ENCODE data around the gene PAPPA. TPM values are rescaled to one million over a fixed set of nuclear protein-coding genes. Genes with fewer than 3 reads are reported as not detected.

PAPPA gene
- polyA plus RNA-seq, 1 of the 3 experiments (the other 2 are of a cell fraction) = 44.5 TPM

DNA sequence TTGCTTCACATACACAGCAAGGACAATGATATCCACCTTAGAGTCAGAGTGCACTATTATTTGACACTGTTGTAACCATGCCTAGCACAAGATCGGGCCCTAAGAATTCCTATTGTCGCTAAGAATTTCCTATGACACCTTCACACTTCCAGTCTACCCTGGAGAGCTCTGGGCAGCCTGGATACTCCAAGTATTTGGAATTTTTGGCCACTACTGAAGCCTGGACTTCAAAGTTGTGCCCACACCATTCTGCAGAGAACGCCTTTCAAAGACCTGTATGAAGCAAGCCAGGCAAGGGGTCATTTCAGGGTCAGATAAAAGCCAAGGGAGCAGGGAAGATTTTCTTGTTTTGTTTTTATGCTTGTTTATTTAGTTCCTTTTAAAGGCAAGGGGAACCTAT is 179.7 kb downstream of the PAPPA start:
- H3K36me3 ChIP-seq (replicated peaks in 1 of 2; ENCODE audit: control insufficient read depth in 1 of 2, insufficient read depth in 2 of 2, low read length in 1 of 2) = peaks cover 41 to 71% of the 10 kb centered on the region in 2 experiments

GRCh38 chr9:116334546-116335150 is 181.1 kb downstream of the PAPPA start:
- ChIA-PET CTCF (interaction anchor here (1.1 to 1.9 kb wide), 2 partner anchors 237 to 741 kb away, joined by 3 to 5 read pairs; no protein-coding TSS in a partner anchor), POLR2A (no interaction called here)
- Histone ChIP-seq H4K20me1 (ENCODE audit: insufficient read depth) (peaks cover 24% of the 10 kb centered on the region), H3K27ac (ENCODE audit: low read depth in 2 of 2, low read length in 1 of 2) (no peak overlapping the region), H3F3A (replicated peaks; ENCODE audit: insufficient read depth) (peaks cover 25% of the 10 kb centered on the region), H3K4me3 (ENCODE audit: low read depth in 2 of 2, low read length in 1 of 2) (no peak overlapping the region), H3K36me3 (replicated peaks in 1 of 2; ENCODE audit: control insufficient read depth in 1 of 2, insufficient read depth in 2 of 2, low read length in 1 of 2) (peaks cover 47 to 67% of the 10 kb centered on the region in 2 experiments), H3K9me2 (no peaks in the 10 kb centered on the region), H3K9ac (no peak overlapping the region), H3K4me1 (ENCODE audit: control insufficient read depth in 1 of 2, insufficient read depth in 2 of 2, low read depth in 1 of 2, low read length in 1 of 2) (0 out of 4 replicates have a peak, but pooled peaks cover 0 to 4% of the 10 kb centered on the region in 2 experiments), H3K27me3 (ENCODE audit: insufficient read depth) (no peaks in the 10 kb centered on the region), H3K4me2 (no peak overlapping the region), H2AFZ (ENCODE audit: low read depth) (no peak overlapping the region), H3K9me3 (no peaks in the 10 kb centered on the region), H3K79me2 (ENCODE audit: insufficient read depth) (peaks cover 20% of the 10 kb centered on the region; the same call in 1 of the 2 replicates)
- no peak for TF ChIP-seq SMC3 (IDR thresholded peaks at IDR 0.05; ENCODE audit: low read depth, low read length)
- TF ChIP-seq, protein P1, sequence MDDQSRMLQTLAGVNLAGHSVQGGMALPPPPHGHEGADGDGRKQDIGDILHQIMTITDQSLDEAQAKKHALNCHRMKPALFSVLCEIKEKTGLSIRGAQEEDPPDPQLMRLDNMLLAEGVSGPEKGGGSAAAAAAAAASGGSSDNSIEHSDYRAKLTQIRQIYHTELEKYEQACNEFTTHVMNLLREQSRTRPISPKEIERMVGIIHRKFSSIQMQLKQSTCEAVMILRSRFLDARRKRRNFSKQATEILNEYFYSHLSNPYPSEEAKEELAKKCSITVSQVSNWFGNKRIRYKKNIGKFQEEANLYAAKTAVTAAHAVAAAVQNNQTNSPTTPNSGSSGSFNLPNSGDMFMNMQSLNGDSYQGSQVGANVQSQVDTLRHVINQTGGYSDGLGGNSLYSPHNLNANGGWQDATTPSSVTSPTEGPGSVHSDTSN (IDR thresholded peaks at IDR 0.05) = no peak
- no peak for TF ChIP-seq ELF1 (IDR thresholded peaks at IDR 0.05)
- no peak for TF ChIP-seq TEAD4 (IDR thresholded peaks at IDR 0.05; ENCODE audit: borderline replicate concordance, insufficient read depth)
- TF ChIP-seq EZH2phosphoT487 (IDR thresholded peaks at IDR 0.05; ENCODE audit: borderline replicate concordance, low read depth) = no peak
- no peak for TF ChIP-seq MXI1 (IDR thresholded peaks at IDR 0.05; ENCODE audit: low read depth, low read length)
- no peak for TF ChIP-seq NRF1 (IDR thresholded peaks at IDR 0.05; ENCODE audit: low read depth, low read length)
- no peak for TF ChIP-seq FOSL2 (IDR thresholded peaks at IDR 0.05; ENCODE audit: borderline replicate concordance, low read depth)
- TF ChIP-seq USF2 (IDR thresholded peaks at IDR 0.05; ENCODE audit: borderline replicate concordance, low read depth, low read length) = no peak
- no peak for TF ChIP-seq RFX5 (IDR thresholded peaks at IDR 0.05; ENCODE audit: low read length)
- no peak for TF ChIP-seq SIN3A (IDR thresholded peaks at IDR 0.05; ENCODE audit: borderline replicate concordance, low read depth, low read length)
- no peak for TF ChIP-seq ZBTB33 (IDR thresholded peaks at IDR 0.05; ENCODE audit: borderline replicate concordance, low read depth)
- TF ChIP-seq EP300 (IDR thresholded peaks at IDR 0.05; ENCODE audit: borderline replicate concordance in 1 of 2, low read depth in 1 of 2, low read length in 1 of 2) = no peak
- no peak for TF ChIP-seq YY1 (IDR thresholded peaks at IDR 0.05; ENCODE audit: low read depth)
- TF ChIP-seq POLR2AphosphoS5 (IDR thresholded peaks at IDR 0.05; ENCODE audit: low read depth, low read length) = no peak
- TF ChIP-seq FOXJ3 (CRISPR knock-in tag; IDR thresholded peaks at IDR 0.05) = no peak
- DNase-seq = no peak
- WGBS (ENCODE audit: low lambda C conversion rate) = 96% methylated on average over 17 of the region's 19 CpGs

More for the DNA sequence above, 179.7 kb downstream of the PAPPA start:
- H3K79me2 ChIP-seq (ENCODE audit: insufficient read depth) = peaks cover 10% of the 10 kb centered on the region; the same call in 1 of the 2 replicates
- no peak for DNase-seq
- peaks cover 0 to 4% of the 10 kb centered on the region in 2 experiments; a peak in 1 of 4 replicates for H3K4me1 ChIP-seq (ENCODE audit: control insufficient read depth in 1 of 2, insufficient read depth in 2 of 2, low read depth in 1 of 2, low read length in 1 of 2)
- H2AFZ ChIP-seq (ENCODE audit: low read depth) = no peak overlapping the region
- no peak overlapping the region for H3K9ac ChIP-seq
- H3K9me3 ChIP-seq = no peaks in the 10 kb centered on the region
- peaks cover 17% of the 10 kb centered on the region for H3F3A ChIP-seq (replicated peaks; ENCODE audit: insufficient read depth)
- no peak overlapping the region for H3K4me2 ChIP-seq
- POLR2A ChIA-PET = no interaction called here
- TF ChIP-seq, protein P2, sequence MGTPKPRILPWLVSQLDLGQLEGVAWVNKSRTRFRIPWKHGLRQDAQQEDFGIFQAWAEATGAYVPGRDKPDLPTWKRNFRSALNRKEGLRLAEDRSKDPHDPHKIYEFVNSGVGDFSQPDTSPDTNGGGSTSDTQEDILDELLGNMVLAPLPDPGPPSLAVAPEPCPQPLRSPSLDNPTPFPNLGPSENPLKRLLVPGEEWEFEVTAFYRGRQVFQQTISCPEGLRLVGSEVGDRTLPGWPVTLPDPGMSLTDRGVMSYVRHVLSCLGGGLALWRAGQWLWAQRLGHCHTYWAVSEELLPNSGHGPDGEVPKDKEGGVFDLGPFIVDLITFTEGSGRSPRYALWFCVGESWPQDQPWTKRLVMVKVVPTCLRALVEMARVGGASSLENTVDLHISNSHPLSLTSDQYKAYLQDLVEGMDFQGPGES (IDR thresholded peaks at IDR 0.05; ENCODE audit: low read depth, low read length) = no peak
- no peak for TF ChIP-seq TEAD4 (IDR thresholded peaks at IDR 0.05; ENCODE audit: borderline replicate concordance, insufficient read depth)
- TF ChIP-seq, protein P3, sequence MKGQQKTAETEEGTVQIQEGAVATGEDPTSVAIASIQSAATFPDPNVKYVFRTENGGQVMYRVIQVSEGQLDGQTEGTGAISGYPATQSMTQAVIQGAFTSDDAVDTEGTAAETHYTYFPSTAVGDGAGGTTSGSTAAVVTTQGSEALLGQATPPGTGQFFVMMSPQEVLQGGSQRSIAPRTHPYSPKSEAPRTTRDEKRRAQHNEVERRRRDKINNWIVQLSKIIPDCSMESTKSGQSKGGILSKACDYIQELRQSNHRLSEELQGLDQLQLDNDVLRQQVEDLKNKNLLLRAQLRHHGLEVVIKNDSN (IDR thresholded peaks at IDR 0.05; ENCODE audit: borderline replicate concordance, low read depth) = no peak
- H3K4me3 ChIP-seq (ENCODE audit: low read depth in 2 of 2, low read length in 1 of 2) = no peak overlapping the region
- CTCF ChIA-PET = interaction anchor here (1.6 kb wide), 1 partner anchor 10 kb away, joined by 3 read pairs; no protein-coding TSS in a partner anchor
- WGBS (ENCODE audit: low lambda C conversion rate) = 97% methylated on average over 3 of the region's 3 CpGs
- peaks cover 19% of the 10 kb centered on the region for H4K20me1 ChIP-seq (ENCODE audit: insufficient read depth)
- no peak overlapping the region for H3K27ac ChIP-seq (ENCODE audit: low read depth in 2 of 2, low read length in 1 of 2)
- no peaks in the 10 kb centered on the region for H3K9me2 ChIP-seq
- H3K27me3 ChIP-seq (ENCODE audit: insufficient read depth) = no peaks in the 10 kb centered on the region
